Astrocyte (in vitro differentiated cells and primary cell): Measurements from ENCODE around the gene C11orf42. TPM values are rescaled to one million over a fixed set of nuclear protein-coding genes. Genes with fewer than 3 reads are reported as not detected.

Experiments used
- DNase-seq: peaks from one replicate; pipeline ENCODE4 v3.0.0-alpha.2; 2010; ENCODE audit warnings: low read depth
- FAIRE-seq: peaks from 2 replicates; lab custom pipeline; 2011; peaks lifted over from hg19 to GRCh38; lab: Jason Lieb, UNC
- H2AFZ ChIP-seq: 2 replicates; pipeline ENCODE4 v1.6.0; 2012; ENCODE audit warnings: low read depth, low read length, inconsistent platforms
- H3K27ac ChIP-seq: 2 replicates; pipeline ENCODE4 v1.5.1; 2011; ENCODE audit warnings: low read depth, low read length, inconsistent platforms
- H3K27me3 ChIP-seq: 2 replicates; pipeline ENCODE4 v1.6.0; 2011; ENCODE audit warnings: low read length, inconsistent platforms; ENCODE audit not compliant: insufficient read depth
- H3K36me3 ChIP-seq: 2 replicates; pipeline ENCODE4 v1.5.1; 2011; ENCODE audit warnings: low read length, inconsistent platforms; ENCODE audit not compliant: insufficient read depth
- H3K4me1 ChIP-seq: 2 replicates; pipeline ENCODE4 v1.5.1; 2011; ENCODE audit warnings: low read length, inconsistent platforms; ENCODE audit not compliant: insufficient read depth
- H3K4me2 ChIP-seq: 2 replicates; pipeline ENCODE4 v1.6.0; 2012; ENCODE audit warnings: low read length, inconsistent platforms
- H3K4me3 ChIP-seq: 2 replicates; pipeline ENCODE4 v1.5.1; 2011; ENCODE audit warnings: low read depth, mild to moderate bottlenecking, low read length, inconsistent platforms; ENCODE audit not compliant: insufficient read depth
- H3K79me2 ChIP-seq: 2 replicates; pipeline ENCODE4 v1.6.0; 2012; ENCODE audit warnings: mild to moderate bottlenecking, low read length, inconsistent platforms; ENCODE audit not compliant: insufficient read depth
- H3K9ac ChIP-seq: 2 replicates; pipeline ENCODE4 v1.6.0; 2012; ENCODE audit warnings: mild to moderate bottlenecking, low read length, inconsistent platforms
- H3K9me3 ChIP-seq: 2 replicates; pipeline ENCODE4 v1.5.1; 2012; ENCODE audit warnings: low read depth, mild to moderate bottlenecking, low read length, inconsistent platforms; ENCODE audit not compliant: insufficient read depth
- H4K20me1 ChIP-seq: 2 replicates; pipeline ENCODE4 v1.6.0; 2012; ENCODE audit warnings: low read length, inconsistent platforms; ENCODE audit not compliant: insufficient read depth
- H3K27ac Mint-ChIP-seq: one replicate; pipeline ENCODE4 v1.8.0; 2021; ENCODE audit warnings: mild to moderate bottlenecking, mixed read lengths; ENCODE audit not compliant: unreplicated experiment
- H3K27me3 Mint-ChIP-seq: one replicate; pipeline ENCODE4 v1.8.0; 2021; ENCODE audit warnings: low read depth, mixed read lengths; ENCODE audit not compliant: unreplicated experiment
- H3K36me3 Mint-ChIP-seq: one replicate; pipeline ENCODE4 v1.8.0; 2021; ENCODE audit warnings: low read depth, mixed read lengths; ENCODE audit not compliant: unreplicated experiment
- H3K4me1 Mint-ChIP-seq: one replicate; pipeline ENCODE4 v1.8.0; 2021; ENCODE audit warnings: low read depth, mixed read lengths; ENCODE audit not compliant: unreplicated experiment
- H3K4me3 Mint-ChIP-seq: one replicate; pipeline ENCODE4 v1.8.0; 2021; ENCODE audit warnings: mild to moderate bottlenecking, moderate library complexity, mixed read lengths; ENCODE audit not compliant: unreplicated experiment
- H3K9me3 Mint-ChIP-seq: one replicate; pipeline ENCODE4 v1.8.0; 2021; ENCODE audit warnings: mild to moderate bottlenecking, mixed read lengths; ENCODE audit not compliant: unreplicated experiment
- EZH2 ChIP-seq: IDR thresholded peaks from 2 replicates; pipeline ENCODE4 v1.6.1; 2012; ENCODE audit warnings: mild to moderate bottlenecking, low read length, inconsistent platforms; ENCODE audit not compliant: insufficient read depth
- total RNA-seq: library from RNA; stranded (reverse); gene quantifications from 2 replicates; pipeline ENCODE4 v1.2.1, GENCODE V29; 2021
- TF ChIP-seq, protein P1 (sequence below): IDR thresholded peaks from 2 replicates; pipeline ENCODE4 v1.5.1; 2011; ENCODE audit warnings: low read depth, mild to moderate bottlenecking, inconsistent platforms, low read length, moderate library complexity; ENCODE audit not compliant: insufficient read depth

Gene C11orf42
- total RNA-seq, 1 donor from 2014 or later: not detected

DNA sequence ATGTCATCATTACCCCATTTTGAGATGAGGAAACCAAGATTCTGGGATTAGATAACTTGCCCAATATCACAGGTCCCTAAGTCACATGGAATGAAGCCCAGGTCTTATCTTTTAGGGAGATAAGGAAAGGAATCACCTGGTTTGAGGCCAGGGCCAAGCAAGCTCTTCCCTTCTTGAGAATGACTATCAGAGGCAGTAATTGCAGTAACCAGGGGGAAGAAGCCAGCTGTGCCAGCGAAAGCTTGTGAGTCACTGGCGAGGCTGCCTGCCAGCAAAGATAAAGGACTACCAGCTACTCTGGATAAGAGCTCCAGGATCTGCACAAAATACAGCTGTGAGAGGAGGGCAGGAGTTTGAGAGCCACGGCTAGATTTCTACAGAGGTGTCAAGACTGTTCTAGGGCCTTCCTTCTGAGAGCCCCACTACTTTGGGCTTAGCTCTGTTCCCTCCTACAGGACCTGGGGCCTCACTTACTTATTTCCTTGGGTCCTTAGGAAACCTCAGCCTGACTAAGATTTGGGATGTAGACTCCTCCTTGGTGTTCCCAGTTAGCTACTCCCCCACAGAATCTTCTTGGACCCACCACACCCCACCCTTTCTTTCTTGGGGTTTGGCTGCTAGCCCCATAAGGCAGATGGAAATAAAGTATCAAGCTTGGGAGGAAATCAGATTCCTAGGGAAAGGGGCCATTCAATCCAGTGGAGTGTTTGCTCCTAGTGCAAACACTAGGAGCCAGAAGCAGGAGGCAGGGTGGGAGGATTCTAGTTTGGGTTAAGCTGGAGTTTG lies 44.6 kb downstream of the C11orf42 start:
- Mint-ChIP-seq H3K9me3 (no peaks in the 10 kb centered on the region), H3K27ac (no peak overlapping the region), H3K27me3 (peaks cover 2% of the 10 kb centered on the region), H3K36me3 (no peaks in the 10 kb centered on the region), H3K4me1 (peaks cover 9% of the 10 kb centered on the region), H3K4me3 (no peak overlapping the region)
- no peak overlapping the region for H3K9ac ChIP-seq
- peaks cover 2% of the 10 kb centered on the region for H3K27me3 ChIP-seq
- FAIRE-seq: no peak
- DNase-seq: peak; percentile 81
- H2AFZ ChIP-seq: no peak overlapping the region
- H3K36me3 ChIP-seq: no peaks in the 10 kb centered on the region
- no peak overlapping the region for H3K4me2 ChIP-seq
- H3K9me3 ChIP-seq: no peaks in the 10 kb centered on the region
- H3K4me3 ChIP-seq: no peak overlapping the region
- H3K27ac ChIP-seq: no peak overlapping the region
- no peaks in the 10 kb centered on the region for H3K79me2 ChIP-seq
- TF ChIP-seq EZH2: no peak
- TF ChIP-seq, protein P1, sequence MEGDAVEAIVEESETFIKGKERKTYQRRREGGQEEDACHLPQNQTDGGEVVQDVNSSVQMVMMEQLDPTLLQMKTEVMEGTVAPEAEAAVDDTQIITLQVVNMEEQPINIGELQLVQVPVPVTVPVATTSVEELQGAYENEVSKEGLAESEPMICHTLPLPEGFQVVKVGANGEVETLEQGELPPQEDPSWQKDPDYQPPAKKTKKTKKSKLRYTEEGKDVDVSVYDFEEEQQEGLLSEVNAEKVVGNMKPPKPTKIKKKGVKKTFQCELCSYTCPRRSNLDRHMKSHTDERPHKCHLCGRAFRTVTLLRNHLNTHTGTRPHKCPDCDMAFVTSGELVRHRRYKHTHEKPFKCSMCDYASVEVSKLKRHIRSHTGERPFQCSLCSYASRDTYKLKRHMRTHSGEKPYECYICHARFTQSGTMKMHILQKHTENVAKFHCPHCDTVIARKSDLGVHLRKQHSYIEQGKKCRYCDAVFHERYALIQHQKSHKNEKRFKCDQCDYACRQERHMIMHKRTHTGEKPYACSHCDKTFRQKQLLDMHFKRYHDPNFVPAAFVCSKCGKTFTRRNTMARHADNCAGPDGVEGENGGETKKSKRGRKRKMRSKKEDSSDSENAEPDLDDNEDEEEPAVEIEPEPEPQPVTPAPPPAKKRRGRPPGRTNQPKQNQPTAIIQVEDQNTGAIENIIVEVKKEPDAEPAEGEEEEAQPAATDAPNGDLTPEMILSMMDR: no peak
- H4K20me1 ChIP-seq: no peaks in the 10 kb centered on the region
- no peaks in the 10 kb centered on the region for H3K4me1 ChIP-seq

DNA sequence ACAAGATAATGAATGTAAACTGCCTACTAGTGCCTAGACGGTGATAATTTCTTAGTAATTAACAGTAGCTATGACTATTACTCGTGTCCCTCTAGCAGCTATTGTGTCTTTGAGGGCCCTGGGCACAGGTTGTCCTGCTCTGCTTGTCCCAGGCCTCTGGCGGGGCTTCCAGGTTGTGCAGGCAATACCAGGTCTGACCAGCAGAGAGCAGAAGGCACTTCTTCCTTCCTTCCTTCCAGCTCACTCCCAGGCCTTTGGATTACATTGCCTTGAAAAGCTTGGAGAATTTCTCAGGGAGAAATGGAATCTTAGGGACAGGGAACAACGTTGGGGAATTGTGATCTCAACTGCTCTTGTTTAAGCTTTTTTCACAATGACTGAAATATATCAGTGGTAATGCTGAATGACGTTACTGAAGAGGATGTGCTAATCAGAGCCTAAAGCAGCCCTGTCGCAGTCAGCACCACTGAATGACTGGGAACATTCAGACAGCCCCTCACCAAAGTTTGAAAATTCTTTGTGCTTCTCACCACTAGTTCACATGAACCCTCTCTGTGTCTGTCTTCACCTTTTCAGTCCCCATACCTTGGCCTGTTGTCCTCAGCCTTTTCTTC lies 45.9 kb downstream of the C11orf42 start:
- TF ChIP-seq, protein P1: peak; percentile 89
- TF ChIP-seq EZH2: no peak
- Mint-ChIP-seq H3K4me3 (peak overlapping the region; percentile 4), H3K36me3 (no peaks in the 10 kb centered on the region), H3K9me3 (no peaks in the 10 kb centered on the region), H3K4me1 (peaks cover 9% of the 10 kb centered on the region), H3K27ac (peak overlapping the region; percentile 56), H3K27me3 (peaks cover 2% of the 10 kb centered on the region)
- no peak for FAIRE-seq
- Histone ChIP-seq H3K4me2 (no peak overlapping the region), H2AFZ (no peak overlapping the region), H4K20me1 (no peaks in the 10 kb centered on the region), H3K9me3 (no peaks in the 10 kb centered on the region), H3K4me1 (no peaks in the 10 kb centered on the region), H3K79me2 (no peaks in the 10 kb centered on the region), H3K36me3 (no peaks in the 10 kb centered on the region), H3K9ac (no peak overlapping the region), H3K27ac (no peak overlapping the region), H3K27me3 (peaks cover 6% of the 10 kb centered on the region), H3K4me3 (no peak overlapping the region)
- peak; percentile 35 for DNase-seq
